Measurements from ENCODE around the gene CRYBA4. TPM values are rescaled to one million over a fixed set of nuclear protein-coding genes. Genes with fewer than 3 reads are reported as not detected.
A peak's percentile ranks its signal among the peaks of the same experiment; 100 is the strongest.

Gene CRYBA4
- total RNA-seq (2021; ENCODE audit: unreplicated experiment) (not detected), Bru-seq, nascent RNA (percentile 8 among the genes with signal in this experiment), BruChase-seq, experiment 1, labeled RNA remaining after a 2-hour chase (not detected), BruChase-seq, experiment 2, labeled RNA remaining after a 6-hour chase (not detected)
- polyA plus RNA-seq (2012; ENCODE audit: insufficient read length): not detected
- long read RNA-seq: 0 reads

- no TSS peak for BruUV-seq (replicated peaks)
- in situ Hi-C loops (cut with HindIII; ENCODE audit: low pct_unique_long_range_greater_than_20kb, low sequenced_read_pairs): no loop called here
- ATAC-seq: no peak
These were observed at the start of gene CRYBA4 for GRCh38 chr22:26621663-26622062. Gene CRYBA4 (plus strand): TSS chr22:26621963. CDS start chr22:26622597, 634 bp downstream.

GRCh38 chr22:26573026-26573662 lies 48.6 kb upstream of the CRYBA4 start:
- no peak overlapping the region for H3K4me3 ChIP-seq (ENCODE audit: low read depth in 2 of 2, low read length in 2 of 2)
- in situ Hi-C loops (cut with HindIII; ENCODE audit: low pct_unique_long_range_greater_than_20kb, low sequenced_read_pairs): no loop called here
- no peaks in the 10 kb centered on the region; the same call in 1 of the 2 replicates for H3K4me1 ChIP-seq (ENCODE audit: control insufficient read depth, insufficient read depth, low read length)
- H3K27me3 ChIP-seq (ENCODE audit: control insufficient read depth, insufficient read depth, low read length): no peaks in the 10 kb centered on the region
- H3K36me3 ChIP-seq (ENCODE audit: control insufficient read depth, insufficient read depth, low read length): no peaks in the 10 kb centered on the region
- intact Hi-C loops (cut with micrococcal nuclease; ENCODE audit: unreplicated experiment): no loop called here
- BruUV-seq (replicated peaks): no TSS peak
- ATAC-seq: no peak
- POLR2A ChIA-PET: no interaction called here
- CTCF ChIA-PET: no interaction called here
- no peaks in the 10 kb centered on the region for H3K9me3 ChIP-seq (ENCODE audit: control insufficient read depth, insufficient read depth, low read depth, low read length)
- DNase-seq (ENCODE audit: low read depth, low spot score): no peak
- TF ChIP-seq POLR2AphosphoS5 (IDR thresholded peaks at IDR 0.05; ENCODE audit: low read depth, low read length) (no peak), TCF7L2 (IDR thresholded peaks at IDR 0.05; ENCODE audit: low read depth, low read length) (no peak), REST (IDR thresholded peaks at IDR 0.05; ENCODE audit: insufficient read depth in 1 of 2, low read depth in 2 of 2, low read length in 1 of 2) (no peak), SIN3A (IDR thresholded peaks at IDR 0.05; ENCODE audit: borderline replicate concordance, insufficient read depth, low read depth, low read length) (no peak), CTCF (IDR thresholded peaks at IDR 0.05) (no peak)
- H3K27ac ChIP-seq (ENCODE audit: low read length): no peak overlapping the region

More at GRCh38 chr22:26621663-26622062, at the start of gene CRYBA4:
- DNase-seq (ENCODE audit: low read depth, low spot score): no peak
- Histone ChIP-seq H3K36me3 (ENCODE audit: control insufficient read depth, insufficient read depth, low read length) (no peaks in the 10 kb centered on the region), H3K27ac (ENCODE audit: low read length) (no peak within 1 kb of the TSS), H3K9me3 (ENCODE audit: control insufficient read depth, insufficient read depth, low read depth, low read length) (no peaks in the 10 kb centered on the region), H3K4me1 (ENCODE audit: control insufficient read depth, insufficient read depth, low read length) (no peaks in the 10 kb centered on the region), H3K4me3 (ENCODE audit: low read depth in 2 of 2, low read length in 2 of 2) (no peak within 1 kb of the TSS), H3K27me3 (ENCODE audit: control insufficient read depth, insufficient read depth, low read length) (no peaks in the 10 kb centered on the region; the same call in 1 of the 2 replicates)
- CTCF ChIA-PET: no interaction called here
- TF ChIP-seq TCF7L2 (IDR thresholded peaks at IDR 0.05; ENCODE audit: low read depth, low read length) (no peak), POLR2AphosphoS5 (IDR thresholded peaks at IDR 0.05; ENCODE audit: low read depth, low read length) (no peak), REST (IDR thresholded peaks at IDR 0.05; ENCODE audit: insufficient read depth in 1 of 2, low read depth in 2 of 2, low read length in 1 of 2) (no peak), CTCF (IDR thresholded peaks at IDR 0.05) (no peak), SIN3A (IDR thresholded peaks at IDR 0.05; ENCODE audit: borderline replicate concordance, insufficient read depth, low read depth, low read length) (no peak)
- intact Hi-C loops (cut with micrococcal nuclease; ENCODE audit: unreplicated experiment): no loop called here
- POLR2A ChIA-PET: no interaction called here
